Heart left ventricle (tissue), 13 donors: Measurements from ENCODE around the gene C13orf46.

Experiments
- POLR2A ChIP-seq, 2 donors: fragments of 450-650 bp; IDR thresholded peaks; one replicate each; pipeline ENCODE4 v1.6.1; 2017; ENCODE audit warnings: antibody characterized with exemption in 2 of 2, mild to moderate bottlenecking in 2 of 2, moderate library complexity in 2 of 2
- TF ChIP-seq, protein P1 (sequence below), 12 donors: fragments of 200-600 bp; sonication (generic) in 4 of 12; IDR thresholded peaks; one replicate each; pipeline versions ENCODE4 v1.5.0 to v1.8.0; 2018 to 2022; ENCODE audit warnings: antibody characterized with exemption in 12 of 12, mild to moderate bottlenecking in 5 of 12
- donor health status: ischemic (EF 13 %, LVEDD 7.1; RV severe dilation, severe dysfunction).
- donor health status: DM: no; HTN: yes; CAD: no.
- donor health status: DM: no; HTN: no; CAD: no.
- donor health status: ischemic (EF 25% LVEDD 6.9; RV normal size, moderate dysfunction).
- donor health status: ischemic (EF 25% LVEDD 5.7; RV mildly dilated, moderate dysfunction).
- donor health status: ischemic (EF 35%, LVEDD 5.7; RV mildly dilated, moderate dysfunction).
- donor health status: nonischemic (EF 11% LVEDD 7.7; RV severe dilation, severe dysfunction).
- donor health status: DM: yes; HTN: yes; CAD: no.
- donor health status: PGD.
- donor health status: ischemic (EF 29% LVEDD 5.4; RV normal size, mild dysfunction).
- donor health status: nonischemic (EF 23%, LVEDD 6.1; RV moderate dilation, normal function).

DNA sequence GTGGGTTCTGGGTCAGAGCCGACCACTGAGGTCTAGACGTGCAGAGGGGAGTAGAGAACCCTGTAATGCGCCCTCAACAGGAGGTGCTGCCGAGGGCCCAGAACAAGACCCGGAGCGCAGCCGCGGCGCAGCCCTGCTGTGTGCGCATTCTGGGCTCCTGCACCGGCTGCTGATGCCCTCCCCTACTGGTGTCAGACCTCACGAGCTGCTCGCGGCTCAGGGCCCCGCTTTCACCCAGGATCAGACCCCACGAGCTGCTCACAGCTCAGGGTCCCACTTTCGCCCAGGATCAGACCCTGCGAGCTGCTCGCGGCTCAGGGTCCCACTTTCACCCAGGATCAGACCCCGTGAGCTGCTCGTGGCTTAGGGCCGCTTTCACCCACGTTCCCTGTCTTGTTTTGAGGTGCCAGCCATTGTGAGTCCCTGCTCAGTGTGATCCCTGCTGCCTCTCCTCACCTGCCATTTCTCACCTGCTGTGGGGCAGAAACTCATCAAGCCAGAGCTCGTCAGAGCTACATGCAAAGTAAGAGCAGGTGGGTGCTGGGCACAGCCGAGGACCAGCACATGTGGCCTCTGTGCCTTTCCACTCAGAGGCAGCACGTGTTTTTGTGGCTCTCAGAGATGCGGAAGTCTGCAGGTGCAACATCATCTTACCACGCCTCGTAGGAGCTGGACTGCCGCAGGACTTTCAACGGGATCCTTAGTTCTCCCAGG, 47.0 kb upstream of the C13orf46 start:
- TF ChIP-seq, protein P1, sequence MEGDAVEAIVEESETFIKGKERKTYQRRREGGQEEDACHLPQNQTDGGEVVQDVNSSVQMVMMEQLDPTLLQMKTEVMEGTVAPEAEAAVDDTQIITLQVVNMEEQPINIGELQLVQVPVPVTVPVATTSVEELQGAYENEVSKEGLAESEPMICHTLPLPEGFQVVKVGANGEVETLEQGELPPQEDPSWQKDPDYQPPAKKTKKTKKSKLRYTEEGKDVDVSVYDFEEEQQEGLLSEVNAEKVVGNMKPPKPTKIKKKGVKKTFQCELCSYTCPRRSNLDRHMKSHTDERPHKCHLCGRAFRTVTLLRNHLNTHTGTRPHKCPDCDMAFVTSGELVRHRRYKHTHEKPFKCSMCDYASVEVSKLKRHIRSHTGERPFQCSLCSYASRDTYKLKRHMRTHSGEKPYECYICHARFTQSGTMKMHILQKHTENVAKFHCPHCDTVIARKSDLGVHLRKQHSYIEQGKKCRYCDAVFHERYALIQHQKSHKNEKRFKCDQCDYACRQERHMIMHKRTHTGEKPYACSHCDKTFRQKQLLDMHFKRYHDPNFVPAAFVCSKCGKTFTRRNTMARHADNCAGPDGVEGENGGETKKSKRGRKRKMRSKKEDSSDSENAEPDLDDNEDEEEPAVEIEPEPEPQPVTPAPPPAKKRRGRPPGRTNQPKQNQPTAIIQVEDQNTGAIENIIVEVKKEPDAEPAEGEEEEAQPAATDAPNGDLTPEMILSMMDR (IDR thresholded peaks at IDR 0.05): no peak
- no peak for TF ChIP-seq POLR2A (IDR thresholded peaks at IDR 0.05)
